BJ (cell line): ENCODE results near the gene PLA2G15. TPM values are rescaled to one million over a fixed set of nuclear protein-coding genes. Genes with fewer than 3 reads are reported as not detected.
A peak's percentile ranks its signal among the peaks of the same experiment; 100 is the strongest.

Experiments
- CTCF ChIA-PET: fragments of 350-600 bp; formaldehyde crosslinking; extraction: SDS; loops from one replicate; lab custom pipeline; 2021; ENCODE audit warnings: antibody characterized with exemption, inconsistent platforms; lab: Yijun Ruan, JAX
- POLR2A ChIA-PET: fragments of 300-600 bp; sonication (Branson Sonifier 250); formaldehyde crosslinking; extraction: SDS; loops from one replicate; lab custom pipeline; 2021; ENCODE audit warnings: antibody characterized with exemption; lab: Charles Lee
- DNase-seq: peaks from one replicate; pipeline ENCODE4 v3.0.0-alpha.2; 2011; ENCODE audit warnings: low read depth
- H3K27me3 ChIP-seq: 2 replicates; pipeline ENCODE4 v1.6.0; 2011; ENCODE audit warnings: low read length; ENCODE audit not compliant: control insufficient read depth, insufficient read depth
- H3K36me3 ChIP-seq: 2 replicates; pipeline ENCODE4 v1.5.1; 2011; ENCODE audit warnings: low read length; ENCODE audit not compliant: control insufficient read depth, insufficient read depth
- H3K4me3 ChIP-seq: 2 replicates; pipeline ENCODE4 v1.5.1; 2011; ENCODE audit warnings: low read depth, mild to moderate bottlenecking, control low read depth, low read length
- polyA plus RNA-seq: library from polyadenylated mRNA; depleted of rRNA; stranded (reverse); fragments of >200 nt; gene quantifications from 2 replicates; pipeline ENCODE4 v1.2.3, GENCODE V29; 2011; rRNA removed
- small RNA-seq: library from RNA; depleted of rRNA; stranded (forward); fragments of <200 nt; gene quantifications from one replicate; pipeline ENCODE3, GENCODE V24; 2012; ENCODE audit warnings: low replicate concordance, low read depth; ENCODE audit not compliant: insufficient read length
- TF ChIP-seq, protein P1 (sequence below): IDR thresholded peaks from 2 replicates; pipeline ENCODE4 v1.5.1; 2011; ENCODE audit warnings: low read depth, mild to moderate bottlenecking, control low read depth, inconsistent platforms, low read length, moderate library complexity; ENCODE audit not compliant: insufficient read depth

PLA2G15 gene
- polyA plus RNA-seq, 1 experiment = 39.2 TPM

DNA sequence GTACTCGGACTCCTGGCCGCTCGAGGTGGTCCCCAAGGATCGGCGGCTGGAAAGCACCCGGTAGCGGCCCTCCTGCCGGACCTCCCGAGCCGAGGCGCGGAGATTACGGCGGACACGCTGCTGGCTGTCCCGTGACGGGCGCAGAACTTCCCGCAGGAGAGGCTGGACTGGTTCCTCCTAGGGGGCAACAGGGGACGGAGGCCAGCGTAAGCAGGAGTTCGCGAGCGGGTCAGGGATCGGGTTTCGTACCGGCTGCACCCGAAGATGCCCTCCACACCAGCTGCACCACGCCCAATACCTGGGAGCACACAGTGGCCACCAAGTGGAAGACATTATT, 65.2 kb downstream of the PLA2G15 start:
- H3K27me3 ChIP-seq = no peaks in the 10 kb centered on the region
- ChIA-PET POLR2A (interaction anchor here (1.0 kb wide), 2 partner anchors 46 to 52 kb away, joined by 3 to 4 read pairs; partner anchors contain the start of gene SLC7A6), CTCF (interaction anchor here (0.7 to 2.4 kb wide), 11 partner anchors 10 to 52 kb away, joined by 3 to 22 read pairs (median 4); partner anchors contain the start of gene SLC7A6)
- no peak for DNase-seq
- peaks cover 2% of the 10 kb centered on the region for H3K36me3 ChIP-seq
- TF ChIP-seq, protein P1, sequence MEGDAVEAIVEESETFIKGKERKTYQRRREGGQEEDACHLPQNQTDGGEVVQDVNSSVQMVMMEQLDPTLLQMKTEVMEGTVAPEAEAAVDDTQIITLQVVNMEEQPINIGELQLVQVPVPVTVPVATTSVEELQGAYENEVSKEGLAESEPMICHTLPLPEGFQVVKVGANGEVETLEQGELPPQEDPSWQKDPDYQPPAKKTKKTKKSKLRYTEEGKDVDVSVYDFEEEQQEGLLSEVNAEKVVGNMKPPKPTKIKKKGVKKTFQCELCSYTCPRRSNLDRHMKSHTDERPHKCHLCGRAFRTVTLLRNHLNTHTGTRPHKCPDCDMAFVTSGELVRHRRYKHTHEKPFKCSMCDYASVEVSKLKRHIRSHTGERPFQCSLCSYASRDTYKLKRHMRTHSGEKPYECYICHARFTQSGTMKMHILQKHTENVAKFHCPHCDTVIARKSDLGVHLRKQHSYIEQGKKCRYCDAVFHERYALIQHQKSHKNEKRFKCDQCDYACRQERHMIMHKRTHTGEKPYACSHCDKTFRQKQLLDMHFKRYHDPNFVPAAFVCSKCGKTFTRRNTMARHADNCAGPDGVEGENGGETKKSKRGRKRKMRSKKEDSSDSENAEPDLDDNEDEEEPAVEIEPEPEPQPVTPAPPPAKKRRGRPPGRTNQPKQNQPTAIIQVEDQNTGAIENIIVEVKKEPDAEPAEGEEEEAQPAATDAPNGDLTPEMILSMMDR = no peak
- peak overlapping the region; percentile 98 for H3K4me3 ChIP-seq

Small RNA genes lying within 50 kb of the gene (small RNA-seq; reads per million reads assigned to genes)
- not detected for gene RNU6-1262P

Other genes with a start within 250 kb of the PLA2G15 start
- 0.10 and 0.25 TPM in 2 replicates for gene DPEP2, start 245.9 kb upstream of the PLA2G15 start, polyA plus RNA-seq
- gene DPEP2NB, start 229.5 kb upstream of the PLA2G15 start, polyA plus RNA-seq = not detected in 2 replicates
- 8.1 and 10.1 TPM in 2 replicates for gene DDX28, start 222.1 kb upstream of the PLA2G15 start, polyA plus RNA-seq
- 12.9 and 18.3 TPM in 2 replicates for gene DUS2, start 222.1 kb upstream of the PLA2G15 start, polyA plus RNA-seq
- 10.5 and 14.9 TPM in 2 replicates for gene NFATC3, start 160.0 kb upstream of the PLA2G15 start, polyA plus RNA-seq
- gene ESRP2, start 9.2 kb upstream of the PLA2G15 start, polyA plus RNA-seq = 0.04 TPM in 2 replicates
- gene SLC7A6, start 19.2 kb downstream of the PLA2G15 start, polyA plus RNA-seq = 45.7 and 51.2 TPM in 2 replicates
- gene SLC7A6OS, start 65.6 kb downstream of the PLA2G15 start, polyA plus RNA-seq = 5.3 and 6.9 TPM in 2 replicates
- 24.0 and 40.0 TPM in 2 replicates for gene PRMT7, start 65.6 kb downstream of the PLA2G15 start, polyA plus RNA-seq
- gene SMPD3, start 203.1 kb downstream of the PLA2G15 start, polyA plus RNA-seq = 0.07 and 0.27 TPM in 2 replicates